ENCODE data around the gene PRSS53.

DNA sequence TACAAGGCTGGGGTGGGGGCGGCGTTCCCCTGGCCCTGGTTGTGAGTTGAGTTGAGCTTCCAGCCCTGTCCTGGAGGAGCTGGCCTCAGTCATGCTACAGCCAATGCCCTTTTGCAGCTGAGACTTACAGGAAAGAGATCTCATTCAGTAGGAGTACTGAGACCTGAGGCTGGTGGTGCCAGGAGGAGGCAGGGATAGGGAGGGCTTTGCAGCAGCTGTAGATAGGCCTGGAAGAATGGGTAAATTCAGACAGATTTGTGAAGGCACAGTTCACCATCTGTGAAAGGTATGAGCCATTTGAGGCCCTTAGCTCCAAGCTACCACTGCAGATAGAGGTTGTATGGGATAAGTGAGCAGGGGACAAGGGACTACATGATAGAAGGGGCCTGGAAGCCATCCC is 49.8 kb downstream of the PRSS53 start:
- TF ChIP-seq CTCF (IDR thresholded peaks at IDR 0.05): no peak
- TF ChIP-seq POLR2A (IDR thresholded peaks at IDR 0.05): no peak
